ENCODE data around the gene UNC45A. TPM values are rescaled to one million over a fixed set of nuclear protein-coding genes. Genes with fewer than 3 reads are reported as not detected.

The UNC45A gene
- total and polyA plus RNA-seq, 2 donors, result 37.2 to 110 TPM

- Histone ChIP-seq H3K27ac (ENCODE audit: low read depth) (peak overlapping the region; percentile 4), H3K4me1 (ENCODE audit: insufficient read depth) (no peaks in the 10 kb centered on the region), H3K4me3 (ENCODE audit: low read depth, low read length) (no peak overlapping the region), H3K36me3 (ENCODE audit: insufficient read depth) (no peaks in the 10 kb centered on the region)
- DNase-seq (ENCODE audit: extremely low spot score), result no peak
- 93% methylated on average over 23 of the region's 23 CpGs for WGBS
Measured at GRCh38 chr15:90949979-90950675, 15.0 kb downstream of the UNC45A start.

- Histone ChIP-seq H3K4me3 (ENCODE audit: low read depth, low read length) (no peak overlapping the region), H3K27ac (ENCODE audit: low read depth) (no peak overlapping the region), H3K36me3 (ENCODE audit: insufficient read depth) (no peaks in the 10 kb centered on the region), H3K4me1 (ENCODE audit: insufficient read depth) (no peaks in the 10 kb centered on the region)
- no peak for DNase-seq (ENCODE audit: extremely low spot score)
- WGBS, result 96% methylated on average over 6 of the region's 6 CpGs
Measured at GRCh38 chr15:90950676-90951075, 15.6 kb downstream of the UNC45A start.

GRCh38 chr15:90952901-90953677 lies 18.0 kb downstream of the UNC45A start:
- Histone ChIP-seq H3K27ac (ENCODE audit: low read depth) (no peak overlapping the region), H3K36me3 (ENCODE audit: insufficient read depth) (no peaks in the 10 kb centered on the region), H3K4me3 (ENCODE audit: low read depth, low read length) (no peak overlapping the region), H3K4me1 (ENCODE audit: insufficient read depth) (no peaks in the 10 kb centered on the region)
- no peak for DNase-seq (ENCODE audit: extremely low spot score)
- 90% methylated on average over 14 of the region's 14 CpGs for WGBS

GRCh38 chr15:90953947-90954711 lies 19.0 kb downstream of the UNC45A start:
- Histone ChIP-seq H3K36me3 (ENCODE audit: insufficient read depth) (no peaks in the 10 kb centered on the region), H3K27ac (ENCODE audit: low read depth) (no peak overlapping the region), H3K4me3 (ENCODE audit: low read depth, low read length) (no peak overlapping the region), H3K4me1 (ENCODE audit: insufficient read depth) (no peaks in the 10 kb centered on the region)
- 74% methylated on average over 16 of the region's 16 CpGs for WGBS
- no peak for DNase-seq (ENCODE audit: extremely low spot score)

- no peaks in the 10 kb centered on the region for H3K36me3 ChIP-seq (ENCODE audit: insufficient read depth)
- DNase-seq (ENCODE audit: extremely low spot score), result peak; percentile 89
- H3K4me1 ChIP-seq (ENCODE audit: insufficient read depth), result no peaks in the 10 kb centered on the region
- H3K4me3 ChIP-seq (ENCODE audit: low read depth, low read length), result peak within 1 kb of the TSS; percentile 55
- peak within 1 kb of the TSS; percentile 88 for H3K27ac ChIP-seq (ENCODE audit: low read depth)
- WGBS, result 2% methylated on average over 69 of the region's 69 CpGs
Measured at GRCh38 chr15:90954712-90955623, 19.9 kb downstream of the UNC45A start, which contains the start of gene RCCD1. TSS of gene RCCD1 (plus strand) at chr15:90954884. CDS start at chr15:90956735, 1,851 bp downstream.

- WGBS, result 71% methylated on average over 20 of the region's 20 CpGs
- H3K4me3 ChIP-seq (ENCODE audit: low read depth, low read length), result peak overlapping the region; percentile 55
- H3K4me1 ChIP-seq (ENCODE audit: insufficient read depth), result no peaks in the 10 kb centered on the region
- H3K27ac ChIP-seq (ENCODE audit: low read depth), result no peak overlapping the region
- no peak for DNase-seq (ENCODE audit: extremely low spot score)
- no peaks in the 10 kb centered on the region for H3K36me3 ChIP-seq (ENCODE audit: insufficient read depth)
Measured at GRCh38 chr15:90955624-90956273, 20.7 kb downstream of the UNC45A start.

GRCh38 chr15:90956274-90957030 lies 21.4 kb downstream of the UNC45A start:
- Histone ChIP-seq H3K27ac (ENCODE audit: low read depth) (no peak overlapping the region), H3K4me3 (ENCODE audit: low read depth, low read length) (peak overlapping the region; percentile 49), H3K4me1 (ENCODE audit: insufficient read depth) (no peaks in the 10 kb centered on the region), H3K36me3 (ENCODE audit: insufficient read depth) (no peaks in the 10 kb centered on the region)
- DNase-seq (ENCODE audit: extremely low spot score), result no peak
- 8% methylated on average over 56 of the region's 56 CpGs for WGBS

GRCh38 chr15:90957031-90957790 lies 22.1 kb downstream of the UNC45A start:
- Histone ChIP-seq H3K27ac (ENCODE audit: low read depth) (no peak overlapping the region), H3K36me3 (ENCODE audit: insufficient read depth) (no peaks in the 10 kb centered on the region), H3K4me3 (ENCODE audit: low read depth, low read length) (peak overlapping the region; percentile 49), H3K4me1 (ENCODE audit: insufficient read depth) (no peaks in the 10 kb centered on the region)
- DNase-seq (ENCODE audit: extremely low spot score), result no peak
- 23% methylated on average over 63 of the region's 63 CpGs for WGBS

GRCh38 chr15:90957791-90958190 lies 22.7 kb downstream of the UNC45A start:
- 85% methylated on average over 6 of the region's 6 CpGs for WGBS
- Histone ChIP-seq H3K36me3 (ENCODE audit: insufficient read depth) (no peaks in the 10 kb centered on the region), H3K4me3 (ENCODE audit: low read depth, low read length) (no peak overlapping the region), H3K27ac (ENCODE audit: low read depth) (no peak overlapping the region), H3K4me1 (ENCODE audit: insufficient read depth) (no peaks in the 10 kb centered on the region)
- no peak for DNase-seq (ENCODE audit: extremely low spot score)

GRCh38 chr15:90959028-90959595 lies 24.0 kb downstream of the UNC45A start:
- Histone ChIP-seq H3K27ac (ENCODE audit: low read depth) (no peak overlapping the region), H3K36me3 (ENCODE audit: insufficient read depth) (no peaks in the 10 kb centered on the region), H3K4me1 (ENCODE audit: insufficient read depth) (no peaks in the 10 kb centered on the region), H3K4me3 (ENCODE audit: low read depth, low read length) (no peak overlapping the region)
- WGBS, result 80% methylated on average over 8 of the region's 8 CpGs
- no peak for DNase-seq (ENCODE audit: extremely low spot score)

GRCh38 chr15:90959894-90960293 lies 24.8 kb downstream of the UNC45A start:
- Histone ChIP-seq H3K4me1 (ENCODE audit: insufficient read depth) (no peaks in the 10 kb centered on the region), H3K4me3 (ENCODE audit: low read depth, low read length) (no peak overlapping the region), H3K36me3 (ENCODE audit: insufficient read depth) (no peaks in the 10 kb centered on the region), H3K27ac (ENCODE audit: low read depth) (no peak overlapping the region)
- no peak for DNase-seq (ENCODE audit: extremely low spot score)
- 64% methylated on average over 5 of the region's 5 CpGs for WGBS

Measured in urinary bladder (tissue), 4 donors.